ENCODE results near the gene ATP11C.
"Not testable (repeated sequence)": the region's sequence is repeated elsewhere in the genome, so short reads cannot be mapped to it uniquely, and the experiment has no call there.

ATP11C gene

GRCh38 chrX:139851730-139852129 lies 81.1 kb downstream of the ATP11C start:
- no peak for DNase-seq

- no peak for DNase-seq
Measured at GRCh38 chrX:139850968-139851367, 81.9 kb downstream of the ATP11C start.

GRCh38 chrX:139844884-139845283 lies 88.0 kb downstream of the ATP11C start:
- no peak for DNase-seq

GRCh38 chrX:139844163-139844562 lies 88.7 kb downstream of the ATP11C start:
- DNase-seq: no peak

GRCh38 chrX:139842326-139843185 lies 90.3 kb downstream of the ATP11C start:
- no peak for DNase-seq

GRCh38 chrX:139836335-139836734 lies 96.5 kb downstream of the ATP11C start:
- DNase-seq: not testable (repeated sequence)

GRCh38 chrX:139834879-139835278 lies 98.0 kb downstream of the ATP11C start:
- DNase-seq: no peak

GRCh38 chrX:139832718-139833309 lies 100.0 kb downstream of the ATP11C start:
- DNase-seq: no peak

- DNase-seq: peak in 1 of 5 donors; percentile 1
Measured at GRCh38 chrX:139831675-139832456, 101.0 kb downstream of the ATP11C start.

- no peak for DNase-seq
Measured at GRCh38 chrX:139831017-139831416, 101.8 kb downstream of the ATP11C start.

GRCh38 chrX:139828830-139829229 lies 104.0 kb downstream of the ATP11C start:
- no peak for DNase-seq

GRCh38 chrX:139828033-139828432 lies 104.8 kb downstream of the ATP11C start:
- DNase-seq: no peak

- DNase-seq: no peak
Measured at GRCh38 chrX:139826065-139827044, 106.5 kb downstream of the ATP11C start.

- no peak for DNase-seq
Measured at GRCh38 chrX:139825618-139826017, 107.2 kb downstream of the ATP11C start.

GRCh38 chrX:139823806-139824205 lies 109.0 kb downstream of the ATP11C start:
- DNase-seq: no peak

GRCh38 chrX:139820358-139820984 lies 112.4 kb downstream of the ATP11C start:
- DNase-seq: no peak

GRCh38 chrX:139816204-139816603 lies 116.6 kb downstream of the ATP11C start:
- no peak for DNase-seq

GRCh38 chrX:139815771-139816170 lies 117.1 kb downstream of the ATP11C start:
- no peak for DNase-seq

GRCh38 chrX:139811942-139812629 lies 120.8 kb downstream of the ATP11C start:
- no peak for DNase-seq

- DNase-seq: no peak
Measured at GRCh38 chrX:139804482-139804881, 128.4 kb downstream of the ATP11C start.

- no peak for DNase-seq
Measured at GRCh38 chrX:139803224-139803623, 129.6 kb downstream of the ATP11C start.
